HepG2 (cell line): Measurements from ENCODE around the gene CAMK2A. TPM values are rescaled to one million over a fixed set of nuclear protein-coding genes. Genes with fewer than 3 reads are reported as not detected.

Experiments
- DPF2 ChIP-seq: sonication (generic); formaldehyde crosslinking; IDR thresholded peaks from 2 replicates; pipeline ENCODE4 v1.4.0; 2020; ENCODE audit warnings: mild to moderate bottlenecking, low read depth, missing genetic modification reagents, borderline replicate concordance
- FLYWCH1 ChIP-seq: sonication (generic); formaldehyde crosslinking; IDR thresholded peaks from 2 replicates; pipeline ENCODE4 v1.8.1; 2023; ENCODE audit warnings: mild to moderate bottlenecking, missing genetic modification reagents
- GFI1 ChIP-seq: sonication (generic); formaldehyde crosslinking; IDR thresholded peaks from 2 replicates; pipeline ENCODE4 v1.5.0; 2020; ENCODE audit warnings: missing genetic modification reagents, mild to moderate bottlenecking, borderline replicate concordance
- KDM2A ChIP-seq: sonication (generic); formaldehyde crosslinking; IDR thresholded peaks from 2 replicates; pipeline ENCODE4 v1.4.0; 2020; ENCODE audit warnings: low read depth, missing genetic modification reagents, borderline replicate concordance
- MAFK ChIP-seq, 2 experiments: IDR thresholded peaks in 1 of 2; conservative IDR thresholded peaks in 1 of 2; 2 replicates each; pipeline ENCODE4 v1.6.1; 2011; ENCODE audit warnings: improper control_type of control experiment in 2 of 2, low read length in 2 of 2
- SIN3B ChIP-seq: fragments of 150-350 bp; IDR thresholded peaks from 2 replicates; pipeline ENCODE4 v1.6.1; 2014; ENCODE audit warnings: low read length
- TARDBP ChIP-seq: sonication (generic); formaldehyde crosslinking; IDR thresholded peaks from 2 replicates; pipeline ENCODE4 v1.8.0; 2022; ENCODE audit warnings: mild to moderate bottlenecking, missing genetic modification reagents
- ZBTB1 ChIP-seq: sonication (generic); formaldehyde crosslinking; IDR thresholded peaks from 2 replicates; pipeline ENCODE4 v1.4.0; 2020; ENCODE audit warnings: missing genetic modification reagents, borderline replicate concordance
- ZFY ChIP-seq: sonication (generic); formaldehyde crosslinking; IDR thresholded peaks from 2 replicates; pipeline ENCODE4 v1.4.0; 2020; ENCODE audit warnings: missing genetic modification reagents
- ZNF234 ChIP-seq: sonication (generic); formaldehyde crosslinking; conservative IDR thresholded peaks from 2 replicates; pipeline ENCODE4 v1.5.1; 2020; ENCODE audit warnings: mild to moderate bottlenecking, missing genetic modification reagents
- ZNF484 ChIP-seq: sonication (generic); formaldehyde crosslinking; IDR thresholded peaks from 2 replicates; pipeline ENCODE4 v1.5.1; 2020; ENCODE audit warnings: mild to moderate bottlenecking, low read depth, missing genetic modification reagents, borderline replicate concordance
- ZNF510 ChIP-seq: sonication (generic); formaldehyde crosslinking; IDR thresholded peaks from 2 replicates; pipeline ENCODE4 v1.4.0; 2020; ENCODE audit warnings: low read depth, mild to moderate bottlenecking, missing genetic modification reagents
- ZNF563 ChIP-seq: sonication (generic); formaldehyde crosslinking; IDR thresholded peaks from 2 replicates; pipeline ENCODE4 v1.8.0; 2022; ENCODE audit warnings: mild to moderate bottlenecking, moderate library complexity, missing genetic modification reagents
- polyA plus RNA-seq, 8 experiments: library from polyadenylated mRNA; depleted of rRNA in 3 of 8; stranded (reverse) in 7 of 8; unstranded in 1 of 8; fragments of >200 nt; fragmentation: Illumina TruSeq in 4 of 8; extraction: Trizol in 4 of 8; gene quantifications; 2 replicates each; pipeline versions ENCODE4 v1.2.1 to v1.2.3, GENCODE V29; 2011 to 2016; ENCODE audit warnings: low read depth in 4 of 8, missing spikeins in 1 of 8, mixed read lengths in 1 of 8; ENCODE audit not compliant: insufficient read depth in 1 of 8
- total RNA-seq, 5 experiments: library from RNA; depleted of rRNA; stranded (reverse); fragments of >200 nt; fragmentation: Illumina TruSeq; extraction: Trizol; gene quantifications; 2 replicates each; pipeline ENCODE4 v1.2.3, GENCODE V29; 2016; ENCODE audit warnings: low read depth in 1 of 5
- TF ChIP-seq, protein P1 (sequence below): sonication (generic); formaldehyde crosslinking; IDR thresholded peaks from 2 replicates; pipeline ENCODE4 v1.8.0; 2022; ENCODE audit warnings: low read depth, missing genetic modification reagents
- TF ChIP-seq, protein P2 (sequence below), 2 experiments: sonication (generic) in 1 of 2; formaldehyde crosslinking in 1 of 2; IDR thresholded peaks; 2 replicates each; pipeline versions ENCODE4 v1.4.0 to v1.6.1; 2016 to 2020; ENCODE audit warnings: borderline replicate concordance in 1 of 2, low read depth in 1 of 2, mild to moderate bottlenecking in 1 of 2, missing genetic modification reagents in 1 of 2
- TF ChIP-seq, protein P3 (sequence below): IDR thresholded peaks from 2 replicates; pipeline ENCODE4 v1.6.1; 2016; ENCODE audit warnings: missing compliant biosample characterization, missing genetic modification reagents, borderline replicate concordance
- TF ChIP-seq, protein P4 (sequence below): sonication (generic); formaldehyde crosslinking; IDR thresholded peaks from 2 replicates; pipeline ENCODE4 v1.5.0; 2020; ENCODE audit warnings: mild to moderate bottlenecking, missing genetic modification reagents, borderline replicate concordance
- TF ChIP-seq, protein P5 (sequence below): IDR thresholded peaks from 2 replicates; pipeline ENCODE4 v1.6.1; 2012; ENCODE audit warnings: inconsistent platforms

CAMK2A gene
- total and polyA plus RNA-seq, 2 of the 13 experiments (the other 11 are each of a cell fraction or from before 2014, with no cell fraction given) = 0.11 TPM; not detected in 1

DNA sequence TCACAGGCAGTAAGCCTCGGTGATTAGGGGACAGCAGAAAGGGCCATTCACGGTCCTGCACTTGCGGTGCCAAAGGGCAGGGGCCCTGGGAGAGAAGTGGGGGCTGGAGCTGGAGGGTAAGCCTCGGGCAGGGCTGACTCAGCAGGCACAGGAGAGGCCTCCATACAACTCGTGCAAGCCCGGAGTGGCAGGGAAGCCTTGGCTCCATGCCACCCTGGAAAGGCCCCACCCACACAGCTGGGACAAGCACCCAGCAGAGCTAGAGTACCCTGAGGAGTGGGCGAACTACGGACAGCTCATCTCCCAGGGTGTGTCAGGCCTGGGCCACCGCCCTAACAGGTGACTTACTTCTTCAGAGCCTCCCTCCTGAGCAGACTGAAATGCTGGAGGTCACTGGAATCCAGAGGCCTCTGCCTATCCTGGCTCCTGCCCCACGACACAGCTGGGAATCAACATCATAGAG, 5.6 kb upstream of the CAMK2A start (continued):
- peak; percentile 29; the same call in 1 of the 2 replicates for TF ChIP-seq KDM2A (CRISPR knock-in tag)
- TF ChIP-seq, protein P1, sequence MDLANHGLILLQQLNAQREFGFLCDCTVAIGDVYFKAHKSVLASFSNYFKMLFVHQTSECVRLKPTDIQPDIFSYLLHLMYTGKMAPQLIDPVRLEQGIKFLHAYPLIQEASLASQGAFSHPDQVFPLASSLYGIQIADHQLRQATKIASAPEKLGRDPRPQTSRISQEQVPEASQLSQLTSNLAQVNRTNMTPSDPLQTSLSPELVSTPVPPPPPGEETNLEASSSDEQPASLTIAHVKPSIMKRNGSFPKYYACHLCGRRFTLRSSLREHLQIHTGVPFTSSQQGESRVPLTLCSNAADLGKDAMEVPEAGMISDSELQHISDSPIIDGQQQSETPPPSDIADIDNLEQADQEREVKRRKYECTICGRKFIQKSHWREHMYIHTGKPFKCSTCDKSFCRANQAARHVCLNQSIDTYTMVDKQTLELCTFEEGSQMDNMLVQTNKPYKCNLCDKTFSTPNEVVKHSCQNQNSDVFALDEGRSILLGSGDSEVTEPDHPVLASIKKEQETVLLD (CRISPR knock-in tag) = no peak
- TF ChIP-seq, protein P2, sequence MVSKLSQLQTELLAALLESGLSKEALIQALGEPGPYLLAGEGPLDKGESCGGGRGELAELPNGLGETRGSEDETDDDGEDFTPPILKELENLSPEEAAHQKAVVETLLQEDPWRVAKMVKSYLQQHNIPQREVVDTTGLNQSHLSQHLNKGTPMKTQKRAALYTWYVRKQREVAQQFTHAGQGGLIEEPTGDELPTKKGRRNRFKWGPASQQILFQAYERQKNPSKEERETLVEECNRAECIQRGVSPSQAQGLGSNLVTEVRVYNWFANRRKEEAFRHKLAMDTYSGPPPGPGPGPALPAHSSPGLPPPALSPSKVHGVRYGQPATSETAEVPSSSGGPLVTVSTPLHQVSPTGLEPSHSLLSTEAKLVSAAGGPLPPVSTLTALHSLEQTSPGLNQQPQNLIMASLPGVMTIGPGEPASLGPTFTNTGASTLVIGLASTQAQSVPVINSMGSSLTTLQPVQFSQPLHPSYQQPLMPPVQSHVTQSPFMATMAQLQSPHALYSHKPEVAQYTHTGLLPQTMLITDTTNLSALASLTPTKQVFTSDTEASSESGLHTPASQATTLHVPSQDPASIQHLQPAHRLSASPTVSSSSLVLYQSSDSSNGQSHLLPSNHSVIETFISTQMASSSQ (IDR thresholded peaks at IDR 0.05; ENCODE audit: low read depth) = no peak
- TF ChIP-seq, protein P2 (CRISPR knock-in tag; IDR thresholded peaks at IDR 0.05; ENCODE audit: borderline replicate concordance) = no peak
- TF ChIP-seq ZBTB1 = no peak
- TF ChIP-seq ZNF563 (CRISPR knock-in tag) = no peak
- no peak for TF ChIP-seq GFI1
- TF ChIP-seq FLYWCH1 (CRISPR knock-in tag) = no peak
- TF ChIP-seq, protein P3, sequence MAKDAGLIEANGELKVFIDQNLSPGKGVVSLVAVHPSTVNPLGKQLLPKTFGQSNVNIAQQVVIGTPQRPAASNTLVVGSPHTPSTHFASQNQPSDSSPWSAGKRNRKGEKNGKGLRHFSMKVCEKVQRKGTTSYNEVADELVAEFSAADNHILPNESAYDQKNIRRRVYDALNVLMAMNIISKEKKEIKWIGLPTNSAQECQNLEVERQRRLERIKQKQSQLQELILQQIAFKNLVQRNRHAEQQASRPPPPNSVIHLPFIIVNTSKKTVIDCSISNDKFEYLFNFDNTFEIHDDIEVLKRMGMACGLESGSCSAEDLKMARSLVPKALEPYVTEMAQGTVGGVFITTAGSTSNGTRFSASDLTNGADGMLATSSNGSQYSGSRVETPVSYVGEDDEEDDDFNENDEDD (CRISPR knock-in tag) = no peak
- TF ChIP-seq ZNF484 (CRISPR knock-in tag) = no peak
- TF ChIP-seq ZNF510 (CRISPR knock-in tag) = no peak
- TF ChIP-seq MAFK (conservative IDR thresholded peaks at IDR 0.05 in 1 of 2, IDR thresholded peaks at IDR 0.05 in 1 of 2; ENCODE audit: low read length in 2 of 2) = peak; percentile 31 to 41; a peak in 2 of 4 replicates
- no peak for TF ChIP-seq DPF2
- TF ChIP-seq, protein P4, sequence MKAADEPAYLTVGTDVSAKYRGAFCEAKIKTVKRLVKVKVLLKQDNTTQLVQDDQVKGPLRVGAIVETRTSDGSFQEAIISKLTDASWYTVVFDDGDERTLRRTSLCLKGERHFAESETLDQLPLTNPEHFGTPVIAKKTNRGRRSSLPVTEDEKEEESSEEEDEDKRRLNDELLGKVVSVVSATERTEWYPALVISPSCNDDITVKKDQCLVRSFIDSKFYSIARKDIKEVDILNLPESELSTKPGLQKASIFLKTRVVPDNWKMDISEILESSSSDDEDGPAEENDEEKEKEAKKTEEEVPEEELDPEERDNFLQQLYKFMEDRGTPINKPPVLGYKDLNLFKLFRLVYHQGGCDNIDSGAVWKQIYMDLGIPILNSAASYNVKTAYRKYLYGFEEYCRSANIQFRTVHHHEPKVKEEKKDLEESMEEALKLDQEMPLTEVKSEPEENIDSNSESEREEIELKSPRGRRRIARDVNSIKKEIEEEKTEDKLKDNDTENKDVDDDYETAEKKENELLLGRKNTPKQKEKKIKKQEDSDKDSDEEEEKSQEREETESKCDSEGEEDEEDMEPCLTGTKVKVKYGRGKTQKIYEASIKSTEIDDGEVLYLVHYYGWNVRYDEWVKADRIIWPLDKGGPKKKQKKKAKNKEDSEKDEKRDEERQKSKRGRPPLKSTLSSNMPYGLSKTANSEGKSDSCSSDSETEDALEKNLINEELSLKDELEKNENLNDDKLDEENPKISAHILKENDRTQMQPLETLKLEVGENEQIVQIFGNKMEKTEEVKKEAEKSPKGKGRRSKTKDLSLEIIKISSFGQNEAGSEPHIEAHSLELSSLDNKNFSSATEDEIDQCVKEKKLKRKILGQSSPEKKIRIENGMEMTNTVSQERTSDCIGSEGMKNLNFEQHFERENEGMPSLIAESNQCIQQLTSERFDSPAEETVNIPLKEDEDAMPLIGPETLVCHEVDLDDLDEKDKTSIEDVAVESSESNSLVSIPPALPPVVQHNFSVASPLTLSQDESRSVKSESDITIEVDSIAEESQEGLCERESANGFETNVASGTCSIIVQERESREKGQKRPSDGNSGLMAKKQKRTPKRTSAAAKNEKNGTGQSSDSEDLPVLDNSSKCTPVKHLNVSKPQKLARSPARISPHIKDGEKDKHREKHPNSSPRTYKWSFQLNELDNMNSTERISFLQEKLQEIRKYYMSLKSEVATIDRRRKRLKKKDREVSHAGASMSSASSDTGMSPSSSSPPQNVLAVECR (CRISPR knock-in tag) = no peak
- no peak for TF ChIP-seq ZNF234 (CRISPR knock-in tag)
- TF ChIP-seq ZFY = 0 out of 2 replicates have a peak, but pooled peaks have one; percentile 41
- TF ChIP-seq TARDBP (CRISPR knock-in tag) = peak; percentile 52
- TF ChIP-seq SIN3B = no peak
- TF ChIP-seq, protein P5, sequence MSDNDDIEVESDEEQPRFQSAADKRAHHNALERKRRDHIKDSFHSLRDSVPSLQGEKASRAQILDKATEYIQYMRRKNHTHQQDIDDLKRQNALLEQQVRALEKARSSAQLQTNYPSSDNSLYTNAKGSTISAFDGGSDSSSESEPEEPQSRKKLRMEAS = peak; percentile 54; the same call in 1 of the 2 replicates
